Central memory CD4-positive, alpha-beta T cell (primary cell): ENCODE results near the gene MR1.

Experiments
- DNase-seq: peaks from one replicate; pipeline ENCODE4 v3.0.0; 2022

Gene MR1

DNA sequence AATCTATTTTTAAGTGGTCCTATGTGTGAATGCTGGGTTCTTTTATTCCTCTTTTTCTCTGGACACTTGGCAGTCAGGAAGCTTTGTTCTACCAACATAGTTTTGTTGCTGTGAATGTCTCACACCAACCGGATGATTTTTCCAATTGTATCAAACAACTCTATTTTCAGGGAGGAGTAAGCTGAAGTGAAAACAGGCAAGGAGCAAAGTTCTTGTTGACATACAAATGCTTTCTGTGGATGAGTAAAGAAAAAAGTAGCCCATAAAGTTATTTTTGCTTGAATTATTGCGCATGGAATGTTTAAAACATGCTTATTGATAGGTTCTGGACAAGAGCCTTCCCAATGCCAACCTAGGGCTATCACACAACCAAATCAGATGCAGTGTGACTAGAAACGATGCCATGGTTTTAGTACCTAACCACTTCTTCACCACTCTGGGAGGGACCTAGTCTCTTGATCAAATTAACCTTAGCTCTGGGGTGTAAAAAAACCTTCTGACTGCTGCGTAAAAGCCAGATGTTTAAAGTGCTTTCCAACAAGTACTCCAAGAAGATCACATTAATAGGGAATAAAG is 59.2 kb downstream of the MR1 start:
- DNase-seq: no peak

DNA sequence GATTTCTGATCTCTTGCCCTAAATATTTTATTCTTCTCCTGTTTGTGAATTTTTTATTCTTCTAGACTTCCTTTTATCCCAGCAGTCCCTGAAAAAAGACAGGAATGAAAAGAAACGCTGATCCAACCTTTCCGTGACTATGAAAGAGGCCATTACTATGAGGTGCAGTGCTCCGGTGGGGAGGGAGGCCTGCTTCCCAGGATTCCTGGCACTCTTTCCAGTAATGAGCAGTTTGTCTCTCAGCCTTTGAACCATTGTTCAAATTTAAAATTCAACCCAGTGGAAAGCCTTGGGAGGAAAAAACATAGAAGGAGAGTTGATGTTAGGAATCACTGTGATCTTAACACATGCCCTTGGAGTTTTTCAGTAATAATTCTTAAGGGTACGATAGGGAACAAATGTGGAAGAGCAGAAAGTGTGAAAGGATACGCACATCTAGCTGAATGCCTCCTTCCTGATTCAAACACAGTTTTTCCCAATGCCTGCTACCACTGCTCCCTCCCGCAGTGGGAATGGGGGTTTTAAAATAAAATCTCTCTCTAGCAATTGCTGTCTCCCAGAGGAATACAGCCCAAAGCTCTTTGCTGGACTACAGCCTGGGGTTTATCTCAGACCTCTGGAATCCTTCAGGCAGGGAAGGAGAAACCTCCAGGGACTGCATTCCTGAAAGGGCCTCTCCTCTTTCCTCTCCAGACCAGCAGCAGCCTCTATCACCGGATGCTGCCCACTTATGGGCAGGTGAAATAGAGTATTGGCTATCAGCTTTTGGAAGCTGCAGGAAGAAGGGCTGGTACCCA is 60.8 kb downstream of the MR1 start:
- no peak for DNase-seq

DNA sequence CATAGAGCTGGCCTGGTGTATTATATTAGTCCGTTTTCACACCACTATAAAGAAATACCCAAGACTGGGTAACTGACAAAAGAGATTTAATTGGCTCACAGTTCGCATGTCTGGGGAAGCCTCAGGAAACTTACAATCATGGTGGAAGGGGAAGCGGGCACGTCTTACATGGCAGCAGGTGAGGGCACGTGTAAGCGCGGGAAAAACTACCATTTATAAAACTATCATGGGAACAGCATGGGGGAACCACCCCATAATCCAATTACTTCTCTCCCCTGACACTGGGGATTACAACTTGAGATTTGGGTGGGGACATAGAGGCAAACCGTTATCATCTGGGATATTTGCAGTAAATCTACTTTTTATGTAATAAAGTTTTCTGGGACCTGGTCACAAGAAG is 61.5 kb downstream of the MR1 start:
- no peak for DNase-seq

DNA sequence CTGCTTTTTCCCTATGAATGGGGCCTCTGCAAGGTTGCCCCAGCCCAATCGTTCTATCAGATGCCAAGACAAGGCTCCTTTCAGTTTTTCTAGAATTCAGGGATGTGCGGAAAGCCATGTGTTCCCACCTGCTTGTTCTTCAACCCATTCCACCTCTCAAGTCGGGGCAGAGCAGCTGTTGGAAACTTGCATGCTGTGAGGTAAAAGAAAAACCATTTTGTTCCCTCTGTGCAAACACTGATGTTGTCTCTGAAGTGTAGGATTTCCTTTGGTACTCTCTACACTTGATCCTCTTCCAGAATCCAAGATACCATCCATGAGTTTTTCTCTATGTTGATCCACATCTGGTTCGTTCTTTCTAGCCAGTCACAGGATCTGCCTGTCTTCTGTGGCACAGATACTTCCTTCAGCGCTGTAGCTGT is 62.0 kb downstream of the MR1 start:
- DNase-seq: no peak

DNA sequence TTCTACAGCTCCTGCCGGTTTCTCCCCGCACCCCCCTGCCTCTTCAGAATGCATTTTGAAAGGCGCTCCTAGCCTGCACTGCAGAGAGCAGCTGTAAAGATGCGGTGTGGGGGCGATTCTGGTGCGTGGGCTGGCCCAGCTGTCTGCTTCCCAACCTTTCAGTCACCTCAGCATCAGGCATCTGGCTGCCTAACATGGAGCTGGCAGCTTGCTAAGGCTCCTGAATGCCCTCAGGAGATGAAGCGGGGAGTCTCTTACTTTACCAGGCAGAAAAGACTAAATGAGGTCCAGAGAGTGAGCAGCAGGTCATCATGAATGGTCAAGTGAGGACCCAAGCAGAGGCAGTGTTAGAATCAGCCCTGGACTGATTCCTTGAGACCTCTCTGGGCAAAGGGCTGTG is 63.5 kb downstream of the MR1 start:
- DNase-seq: no peak

DNA sequence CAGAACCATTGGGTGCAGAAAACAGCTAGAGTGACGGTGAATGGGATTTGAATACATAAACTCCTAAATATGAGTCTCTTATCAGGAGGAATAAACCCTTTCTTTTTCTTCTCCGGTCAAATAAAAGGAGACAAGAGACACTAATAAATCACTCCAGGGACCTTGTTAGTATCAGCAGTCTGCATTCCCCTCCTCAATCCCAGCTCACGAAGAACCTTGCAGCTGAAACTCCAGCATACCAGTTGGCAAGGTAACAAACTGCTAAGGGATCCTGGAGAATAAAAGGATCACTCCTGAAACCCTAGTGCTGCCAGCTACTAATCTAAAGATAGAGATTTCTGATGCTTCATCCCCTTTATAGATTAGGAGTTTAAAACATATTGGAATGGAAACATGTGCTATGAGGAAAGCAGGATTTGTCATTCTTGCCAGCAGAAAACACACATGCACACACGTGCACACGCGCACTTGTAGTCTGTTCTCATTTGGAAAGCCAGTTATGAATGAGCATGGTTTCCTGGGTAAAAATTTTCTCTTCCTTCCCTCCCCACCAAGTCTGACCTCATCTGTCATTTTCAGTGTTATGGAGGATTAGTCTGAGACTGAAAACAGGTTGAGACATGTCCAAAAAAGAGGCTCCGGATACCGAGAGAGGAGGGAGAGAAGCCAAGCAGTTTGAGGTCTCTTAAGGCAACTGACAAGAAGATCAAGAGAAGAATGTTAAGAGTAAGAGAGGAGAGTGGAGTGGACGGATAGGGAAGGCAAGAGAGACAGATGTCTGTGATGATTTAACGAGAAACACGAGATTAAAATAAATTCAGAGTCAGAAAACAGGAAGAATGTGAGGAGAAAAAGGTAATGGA is 65.6 kb downstream of the MR1 start:
- DNase-seq: no peak

DNA sequence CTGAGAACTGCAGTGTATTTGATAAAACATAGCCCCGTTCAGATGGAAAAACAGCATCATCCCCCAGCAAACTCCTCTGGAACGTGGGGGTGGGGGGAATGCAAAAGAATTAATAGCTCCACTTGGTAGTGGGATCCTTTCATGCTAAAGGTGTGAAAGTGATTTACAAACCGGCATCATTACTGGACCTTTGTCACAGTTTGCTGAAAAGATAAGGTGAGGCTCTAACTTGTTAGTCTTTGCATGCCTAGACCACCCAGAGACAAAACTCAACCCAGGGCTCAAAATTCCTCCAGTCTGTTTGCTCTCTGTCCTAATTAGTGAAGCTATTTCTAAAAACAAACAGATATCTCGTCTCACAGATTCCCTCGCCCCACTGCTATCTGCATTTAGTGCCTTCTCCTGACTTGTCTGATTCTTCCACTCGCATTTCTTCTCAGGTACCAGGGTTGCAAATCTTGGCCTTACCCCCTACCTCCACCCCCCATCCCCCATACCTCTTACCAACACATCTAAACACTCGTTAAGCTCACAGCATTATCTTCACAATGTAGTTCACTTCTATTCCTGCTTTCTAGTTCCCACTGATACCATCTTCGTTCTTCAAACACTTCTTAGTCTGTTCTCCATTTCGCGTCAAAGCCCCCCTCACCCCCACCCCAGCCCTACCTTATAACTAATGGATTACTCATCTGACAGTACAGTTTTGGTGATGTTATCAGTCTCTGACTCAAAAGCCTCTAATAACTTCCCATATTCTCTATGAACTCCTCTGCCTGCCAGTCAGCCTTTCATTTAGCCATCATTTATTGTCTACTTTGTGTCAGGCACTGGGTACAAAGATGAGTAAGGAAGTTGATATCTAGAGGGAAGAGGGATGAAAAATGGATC is 66.5 kb downstream of the MR1 start:
- DNase-seq: no peak

DNA sequence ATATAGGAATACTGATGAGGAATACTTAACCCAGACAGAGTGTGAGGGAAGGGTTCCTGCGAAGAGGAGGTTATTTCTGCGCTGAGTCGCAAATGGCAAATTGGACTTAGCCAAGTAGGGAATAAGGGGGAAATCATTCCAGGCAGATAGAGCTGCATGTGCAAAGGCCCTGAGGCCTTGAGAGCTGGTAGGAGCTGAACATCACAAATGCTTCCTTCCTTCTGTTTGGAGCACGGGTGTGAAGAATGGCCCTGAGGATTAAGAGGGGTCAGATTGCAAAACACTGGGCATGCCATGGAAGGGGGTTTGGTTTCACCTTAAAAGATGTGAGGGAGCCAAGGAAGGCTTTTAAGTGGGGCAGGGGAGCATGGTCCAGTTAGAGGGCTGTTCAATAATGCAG is 67.2 kb downstream of the MR1 start:
- no peak for DNase-seq

DNA sequence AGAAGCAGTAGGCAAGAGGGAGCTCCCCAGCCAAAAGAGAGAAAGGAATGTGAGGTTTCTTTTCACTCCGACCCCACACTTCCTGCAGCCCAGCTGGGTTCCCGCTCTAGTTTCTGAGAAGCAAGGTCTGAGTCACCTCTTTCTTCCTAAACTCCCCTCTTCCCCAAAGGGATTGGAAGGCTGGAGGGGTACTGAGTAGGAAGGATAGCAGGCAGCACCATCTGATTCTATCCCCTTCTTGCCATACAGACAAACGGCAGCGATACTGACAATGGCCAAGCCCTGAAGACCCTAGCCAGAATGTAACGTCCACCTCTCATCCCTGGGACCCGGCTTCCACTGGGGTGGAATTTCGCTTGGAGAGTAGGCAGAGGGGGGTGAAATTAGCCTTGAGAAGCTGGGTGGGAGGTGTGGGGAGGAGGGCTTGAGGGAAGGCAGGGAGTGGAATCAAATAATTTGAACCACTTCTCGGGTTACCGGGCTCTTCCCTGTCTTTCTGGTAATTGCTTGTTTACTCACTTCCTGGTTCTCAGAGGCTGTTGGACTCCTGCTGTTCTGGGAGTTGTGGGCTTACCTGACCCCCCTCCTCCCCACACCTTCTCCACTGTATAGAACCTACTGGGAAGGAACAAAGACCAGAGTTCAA is 67.9 kb downstream of the MR1 start:
- no peak for DNase-seq

DNA sequence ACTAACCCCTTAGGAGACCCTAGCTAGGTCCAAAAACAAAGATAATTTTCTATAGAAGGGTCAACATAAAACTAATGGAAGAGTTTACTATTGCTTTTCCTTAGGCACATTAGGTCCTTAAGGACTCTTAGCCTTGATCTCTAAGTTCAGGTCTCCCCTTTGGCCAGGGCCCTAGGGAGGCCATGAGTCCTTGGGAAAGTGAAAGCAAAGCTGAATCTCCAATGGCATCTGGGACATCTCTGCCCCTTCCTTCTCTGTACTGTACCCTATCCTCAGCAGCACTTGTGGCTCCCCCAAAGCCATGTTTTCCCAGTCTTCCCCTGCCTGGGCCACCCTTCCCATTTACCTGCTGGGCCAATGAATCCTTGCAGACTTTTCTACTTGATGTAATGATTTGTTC is 69.1 kb downstream of the MR1 start:
- no peak for DNase-seq

DNA sequence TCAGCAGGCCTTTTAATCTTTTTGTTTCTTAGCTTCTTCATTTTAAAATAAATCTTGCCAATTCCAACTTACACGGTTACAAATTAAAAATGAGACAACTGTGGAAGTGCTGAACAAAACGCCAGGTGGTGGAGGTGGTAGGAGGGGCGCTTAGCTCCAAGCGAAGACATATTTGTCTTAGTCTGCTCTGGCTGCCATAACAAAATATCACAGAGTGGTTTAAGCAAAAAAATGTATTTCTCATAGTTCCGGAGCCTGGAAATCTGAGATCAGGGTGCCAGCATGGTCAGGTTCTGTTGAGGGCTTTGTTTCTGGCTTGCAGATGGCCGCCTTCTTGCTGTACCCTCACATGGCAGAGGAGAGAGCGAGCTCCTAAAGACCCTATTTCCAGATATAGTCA is 69.6 kb downstream of the MR1 start:
- DNase-seq: no peak

DNA sequence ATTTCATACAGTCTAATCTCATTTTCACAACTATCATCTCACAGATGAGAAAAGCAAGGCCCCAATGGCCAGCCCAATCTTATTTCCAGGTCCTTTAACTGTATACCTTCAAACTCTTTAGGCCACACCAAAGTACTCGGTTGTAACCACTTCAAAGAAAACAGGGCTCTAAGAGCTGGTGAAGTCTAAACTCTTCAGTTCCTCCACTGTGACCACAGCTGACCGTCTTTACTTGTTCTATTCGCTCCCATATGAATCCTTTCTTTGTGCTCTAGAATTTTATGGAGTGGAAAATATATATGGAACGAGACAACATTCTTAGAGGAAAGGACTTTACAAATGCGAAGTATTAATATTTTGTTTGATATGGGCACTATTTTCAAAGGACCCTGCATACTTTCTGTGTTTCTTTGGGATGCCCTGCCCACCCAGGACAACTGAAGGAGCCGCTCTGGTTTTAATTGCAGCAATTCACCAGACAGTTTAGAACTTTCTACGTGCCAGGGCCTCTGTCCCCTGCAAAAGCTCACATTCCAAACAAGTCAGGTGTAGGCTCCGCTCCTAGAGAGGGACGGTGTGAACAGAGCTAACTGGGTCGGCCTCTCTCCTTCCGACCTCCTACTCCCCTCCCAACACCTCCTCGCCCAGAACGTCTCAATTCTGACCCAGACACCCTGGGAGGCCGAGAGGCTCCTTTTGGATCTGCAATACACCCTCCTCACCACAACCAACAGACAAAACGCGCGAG is 70.4 kb downstream of the MR1 start:
- no peak for DNase-seq

DNA sequence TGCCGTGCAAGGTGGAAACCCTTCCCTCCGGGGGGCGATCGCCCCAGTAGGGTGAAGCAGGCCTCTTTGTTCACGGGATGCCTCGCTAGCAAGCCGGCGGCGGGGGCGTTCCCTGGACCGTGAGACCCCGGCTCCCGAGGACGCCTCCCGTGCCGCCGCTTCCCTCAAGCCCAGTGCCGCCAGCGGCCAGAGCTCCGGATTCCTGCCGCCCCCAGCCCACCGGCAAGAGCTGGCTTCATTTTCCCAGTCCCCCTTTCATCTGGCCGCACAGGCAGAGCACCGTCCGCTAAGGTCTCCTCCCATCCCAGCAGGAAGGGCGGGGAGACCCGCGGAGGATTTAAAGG is 71.0 kb downstream of the MR1 start:
- peak; percentile 49 for DNase-seq

DNA sequence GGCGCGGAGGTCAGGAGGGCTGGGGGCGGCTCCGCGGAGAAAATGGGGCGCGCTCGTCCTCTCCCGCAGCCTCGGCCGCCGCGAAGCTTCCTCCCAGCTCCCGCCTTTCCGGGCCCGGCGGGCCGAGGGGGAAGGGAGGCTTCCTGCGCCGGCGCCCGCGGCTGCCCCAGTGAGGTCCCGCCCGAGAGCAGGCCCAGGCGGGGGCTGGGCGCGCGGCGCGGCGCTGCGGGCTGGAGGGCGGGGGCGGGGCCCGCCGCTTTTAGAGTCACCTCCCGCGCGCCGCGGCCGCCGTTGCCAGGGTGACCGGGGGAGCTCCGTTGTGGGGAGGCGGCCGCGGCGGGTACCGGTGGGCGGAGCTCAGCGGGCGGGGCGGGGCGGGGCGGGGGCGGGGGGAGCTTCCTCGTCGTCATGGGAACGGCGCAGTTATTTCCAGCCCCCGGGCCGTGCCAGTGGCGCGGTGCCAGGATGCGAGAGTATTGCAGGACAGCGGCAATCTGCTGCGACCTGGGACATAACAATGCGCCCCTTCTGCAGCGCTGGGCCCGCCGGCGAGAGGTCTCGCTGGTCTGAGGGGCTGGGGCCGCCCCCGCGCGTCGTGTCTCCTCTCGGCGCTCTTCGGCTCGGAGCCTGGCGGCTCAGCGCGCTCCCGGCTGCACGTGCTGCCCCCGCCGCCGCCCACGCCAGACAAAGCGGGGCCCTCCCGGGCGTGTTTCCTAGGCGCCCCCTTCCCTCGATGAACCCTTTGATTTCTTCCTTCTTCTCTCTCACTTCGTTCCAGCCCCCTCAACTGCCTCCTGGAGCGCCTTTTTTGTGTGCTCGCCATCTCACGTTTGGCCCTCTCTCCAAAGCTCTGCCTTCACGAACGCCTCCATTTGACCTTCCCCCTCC is 71.6 kb downstream of the MR1 start:
- peak; percentile 90 for DNase-seq

DNA sequence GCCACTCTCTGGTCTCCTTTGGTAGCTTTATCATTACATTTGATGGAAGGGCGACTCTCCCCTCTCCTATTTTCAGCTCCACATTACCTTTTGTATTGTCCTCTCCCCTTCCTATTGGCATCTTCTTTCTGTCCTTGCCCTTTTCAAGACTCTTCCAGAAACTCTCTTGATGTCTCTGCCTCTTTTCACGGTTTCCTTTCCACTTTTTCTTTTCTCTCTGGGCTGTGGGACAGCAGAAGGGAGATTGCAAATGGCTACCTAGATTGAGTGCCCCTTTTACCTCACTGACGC is 72.2 kb downstream of the MR1 start:
- no peak for DNase-seq

DNA sequence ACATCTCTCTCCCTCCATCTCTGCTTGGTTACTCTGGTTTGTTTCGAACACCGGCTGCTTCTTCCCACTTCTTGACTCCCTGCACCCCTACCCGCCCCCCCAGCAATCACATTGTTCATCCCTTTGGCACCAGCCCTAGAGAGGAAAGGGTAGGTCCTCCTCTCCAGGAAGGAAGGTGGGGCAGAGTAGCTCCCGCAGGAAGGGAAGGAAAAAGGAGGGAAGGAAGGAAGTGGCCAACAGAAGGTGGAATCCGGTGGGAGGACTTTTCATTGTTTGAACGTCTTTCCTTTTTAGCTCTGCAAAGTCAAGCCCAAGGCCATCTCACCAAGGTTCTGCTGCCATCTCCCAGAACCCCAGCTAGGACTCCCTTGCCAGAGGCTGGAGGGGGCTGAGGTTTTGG is 72.7 kb downstream of the MR1 start:
- no peak for DNase-seq

DNA sequence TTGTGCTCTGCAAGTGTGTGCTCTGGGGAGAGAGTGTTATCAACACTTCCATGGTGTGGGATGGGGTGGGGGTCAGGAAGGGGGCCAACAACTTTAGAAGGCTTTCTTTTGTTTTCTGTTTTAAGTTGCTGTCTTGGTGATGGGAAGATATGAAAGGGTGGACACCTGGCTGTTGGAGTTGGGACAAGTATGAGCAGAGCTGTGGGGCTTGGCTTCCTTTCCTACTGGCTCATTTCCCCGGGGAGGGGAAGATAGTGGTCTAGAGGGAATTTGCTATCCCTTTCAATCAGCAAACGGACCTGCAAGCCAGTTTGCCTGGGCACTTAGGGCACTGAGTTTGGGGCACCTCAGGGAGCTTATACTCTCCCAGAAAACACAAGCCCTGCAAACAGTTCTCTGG is 73.9 kb downstream of the MR1 start:
- DNase-seq: no peak

DNA sequence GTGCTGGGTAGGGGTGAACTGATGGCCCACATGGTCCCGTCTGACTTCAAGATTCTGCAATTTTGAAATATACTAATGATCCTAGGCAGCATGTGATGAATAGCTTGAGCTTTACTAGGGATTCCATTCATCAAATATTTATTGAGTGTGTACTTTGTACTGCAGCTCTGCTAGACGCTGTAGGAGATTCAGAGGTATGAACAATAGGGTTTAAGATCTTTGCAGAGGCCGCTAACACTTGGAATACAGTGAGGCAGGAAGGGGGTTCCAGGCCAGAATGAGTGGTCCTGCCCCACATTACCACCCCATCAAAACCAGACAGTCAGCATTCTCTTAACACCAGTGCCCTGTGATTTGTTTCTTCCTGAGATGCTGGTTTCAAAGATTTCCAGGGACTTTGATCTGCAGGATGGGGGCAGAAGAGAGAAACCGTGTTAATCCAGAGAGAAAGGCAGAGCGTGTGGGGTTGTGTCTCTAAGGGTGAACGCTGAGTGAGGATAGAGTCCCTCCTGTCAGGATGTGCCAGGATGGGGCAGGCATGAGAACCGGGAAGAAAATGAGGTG is 74.6 kb downstream of the MR1 start:
- DNase-seq: no peak

DNA sequence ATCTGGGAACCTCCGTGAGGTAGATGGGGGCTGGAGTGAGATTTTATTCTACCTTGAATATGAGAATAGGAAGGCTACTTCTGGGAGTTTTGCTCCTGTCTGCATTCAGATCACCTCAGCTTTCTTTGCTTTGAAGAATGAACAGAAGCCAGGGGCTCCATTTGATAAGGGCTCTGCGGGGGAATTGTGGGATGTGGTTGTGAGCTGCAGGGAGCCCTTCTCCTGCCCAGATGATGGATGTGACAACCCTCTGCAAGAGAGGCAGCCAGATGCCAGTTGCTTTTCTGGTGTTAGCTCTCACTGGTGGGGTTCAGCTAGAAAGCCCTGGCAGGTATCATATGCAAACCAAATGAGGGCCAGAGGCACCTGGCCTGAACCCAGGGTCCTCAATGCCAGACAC is 76.2 kb downstream of the MR1 start:
- no peak for DNase-seq
